SK-N-SH (cell line): ENCODE measurements around the gene TRHDE. TPM values are rescaled to one million over a fixed set of nuclear protein-coding genes. Genes with fewer than 3 reads are reported as not detected.

Experiments used
- CTCF ChIA-PET: fragments of 300-600, 350-600 bp; formaldehyde crosslinking; extraction: SDS; loops from one replicate; lab custom pipeline; 2021; lab: Yijun Ruan, JAX
- POLR2A ChIA-PET: fragments of 350-600 bp; sonication (Branson Sonifier 250); formaldehyde crosslinking; extraction: SDS; loops from one replicate; lab custom pipeline; 2020; ENCODE audit warnings: antibody characterized with exemption, inconsistent platforms; lab: Yijun Ruan, JAX
- DNase-seq: peaks from one replicate; pipeline ENCODE4 v3.0.0; 2012
- H2AFZ ChIP-seq: fragments of 200-600 bp; sonication (generic); 2 replicates; pipeline ENCODE4 v1.8.1; 2016; ENCODE audit warnings: antibody characterized with exemption, mild to moderate bottlenecking, low read depth
- H3F3A ChIP-seq: fragments of 200-600 bp; sonication (generic); replicated peaks from 2 replicates; pipeline ENCODE3; 2016; ENCODE audit warnings: antibody characterized with exemption, mild to moderate bottlenecking; ENCODE audit not compliant: insufficient read depth
- H3K27ac ChIP-seq, 2 experiments: fragments of 200-500 bp in 1 of 2; fragments of 200-600 bp in 1 of 2; sonication (Bioruptor generic) in 1 of 2; sonication (generic), shearing (Covaris generic) in 1 of 2; 2 replicates each; pipeline versions ENCODE4 v1.5.1 to v1.6.1; 2014 to 2016; ENCODE audit warnings: low read depth in 2 of 2, inconsistent platforms in 1 of 2, low read length in 1 of 2, mild to moderate bottlenecking in 1 of 2, mixed read lengths in 1 of 2
- H3K27me3 ChIP-seq: fragments of 200-600 bp; sonication (generic), shearing (Covaris generic); 2 replicates; pipeline ENCODE4 v1.6.1; 2016; ENCODE audit warnings: mixed run types; ENCODE audit not compliant: insufficient read depth
- H3K36me3 ChIP-seq, 2 experiments: fragments of 200-500 bp in 1 of 2; fragments of 200-600 bp in 1 of 2; sonication (Bioruptor generic) in 1 of 2; sonication (generic) in 1 of 2; replicated peaks in 1 of 2; 2 replicates each; pipeline versions ENCODE3 to v1.5.1; 2014 to 2016; ENCODE audit warnings: low read length in 1 of 2, mild to moderate bottlenecking in 1 of 2; ENCODE audit not compliant: insufficient read depth in 2 of 2, control insufficient read depth in 1 of 2
- H3K4me1 ChIP-seq, 2 experiments: fragments of 200-500 bp in 1 of 2; fragments of 200-600 bp in 1 of 2; sonication (Bioruptor generic) in 1 of 2; sonication (generic), shearing (Covaris generic) in 1 of 2; 2 replicates each; pipeline versions ENCODE4 v1.5.1 to v1.6.1; 2014 to 2016; ENCODE audit warnings: low read depth in 1 of 2, low read length in 1 of 2, mixed run types in 1 of 2; ENCODE audit not compliant: insufficient read depth in 2 of 2, control insufficient read depth in 1 of 2
- H3K4me2 ChIP-seq: fragments of 200-600 bp; sonication (generic), shearing (Covaris generic); 2 replicates; pipeline ENCODE4 v1.6.1; 2017; ENCODE audit warnings: mixed run types
- H3K4me3 ChIP-seq, 2 experiments: fragments of 200-500 bp in 1 of 2; fragments of 200-600 bp in 1 of 2; sonication (Bioruptor generic) in 1 of 2; sonication (generic), shearing (Covaris generic) in 1 of 2; 2 replicates each; pipeline versions ENCODE4 v1.5.1 to v1.8.1; 2014 to 2016; ENCODE audit warnings: low read depth in 2 of 2, inconsistent platforms in 1 of 2, low read length in 1 of 2, mild to moderate bottlenecking in 1 of 2, mixed read lengths in 1 of 2, moderate library complexity in 1 of 2
- H3K79me2 ChIP-seq: fragments of 200-600 bp; sonication (generic); 2 replicates; pipeline ENCODE4 v1.8.1; 2017; ENCODE audit warnings: mild to moderate bottlenecking; ENCODE audit not compliant: insufficient read depth
- H3K9ac ChIP-seq: fragments of 200-600 bp; sonication (generic); 2 replicates; pipeline ENCODE4 v1.6.1; 2017; ENCODE audit warnings: mixed run types
- H3K9me2 ChIP-seq: fragments of 200-600 bp; sonication (generic); 2 replicates; pipeline ENCODE4 v1.6.1; 2017; ENCODE audit warnings: mixed run types
- H3K9me3 ChIP-seq: fragments of 200-600 bp; sonication (generic); 2 replicates; pipeline ENCODE4 v1.6.1; 2017; ENCODE audit warnings: mixed run types, mild to moderate bottlenecking, moderate library complexity
- H4K20me1 ChIP-seq: fragments of 200-600 bp; sonication (generic); 2 replicates; pipeline ENCODE4 v1.6.1; 2017; ENCODE audit warnings: mild to moderate bottlenecking, mixed run types; ENCODE audit not compliant: insufficient read depth
- CHD2 ChIP-seq: fragments of 150-350 bp; IDR thresholded peaks from 2 replicates; pipeline ENCODE4 v1.6.1; 2018; ENCODE audit warnings: low read length; ENCODE audit not compliant: partially characterized antibody
- EP300 ChIP-seq, 2 experiments: IDR thresholded peaks; 2 replicates each; pipeline versions ENCODE4 v1.4.0 to v1.6.1; 2012; ENCODE audit warnings: borderline replicate concordance in 1 of 2, low read depth in 1 of 2, low read length in 1 of 2
- EZH2phosphoT487 ChIP-seq: fragments of 200-600 bp; sonication (generic); IDR thresholded peaks from 2 replicates; pipeline ENCODE4 v1.6.1; 2017; ENCODE audit warnings: low read depth, mixed run types, mild to moderate bottlenecking, antibody characterized with exemption, moderate library complexity, borderline replicate concordance
- FOSL2 ChIP-seq: IDR thresholded peaks from 2 replicates; pipeline ENCODE4 v1.4.0; 2012; ENCODE audit warnings: low read depth, mild to moderate bottlenecking, moderate library complexity, borderline replicate concordance
- FOXM1 ChIP-seq: IDR thresholded peaks from 2 replicates; pipeline ENCODE4 v1.4.0; 2012; ENCODE audit warnings: low read depth, mild to moderate bottlenecking
- GABPA ChIP-seq: IDR thresholded peaks from 2 replicates; pipeline ENCODE4 v1.4.0; 2012; ENCODE audit warnings: low read depth, mild to moderate bottlenecking
- IRF3 ChIP-seq: fragments of 150-350 bp; IDR thresholded peaks from 2 replicates; pipeline ENCODE4 v1.6.1; 2016; ENCODE audit warnings: mild to moderate bottlenecking, low read depth, low read length
- MEF2A ChIP-seq: IDR thresholded peaks from 2 replicates; pipeline ENCODE4 v1.4.0; 2012; ENCODE audit warnings: low read depth, borderline replicate concordance
- NRF1 ChIP-seq: IDR thresholded peaks from 2 replicates; pipeline ENCODE4 v1.6.1; 2012; ENCODE audit warnings: low read depth, mild to moderate bottlenecking, low read length
- PBX3 ChIP-seq: IDR thresholded peaks from 2 replicates; pipeline ENCODE4; 2012
- POLR2AphosphoS5 ChIP-seq: IDR thresholded peaks from 2 replicates; pipeline ENCODE4 v1.6.1; 2012; ENCODE audit warnings: low read depth, low read length
- REST ChIP-seq: IDR thresholded peaks from 2 replicates; pipeline ENCODE4 v1.6.1; 2012; ENCODE audit warnings: mild to moderate bottlenecking, low read depth, low read length, moderate library complexity
- RXRA ChIP-seq: IDR thresholded peaks from 2 replicates; pipeline ENCODE4 v1.4.0; 2012; ENCODE audit warnings: low read depth, mild to moderate bottlenecking, borderline replicate concordance
- SIN3A ChIP-seq: IDR thresholded peaks from 2 replicates; pipeline ENCODE4 v1.6.1; 2012; ENCODE audit warnings: low read depth, mild to moderate bottlenecking, low read length, moderate library complexity, borderline replicate concordance
- SMC3 ChIP-seq: IDR thresholded peaks from 2 replicates; pipeline ENCODE4 v1.6.1; 2012; ENCODE audit warnings: low read depth, low read length, improper control_type of control experiment
- TAF1 ChIP-seq: IDR thresholded peaks from 2 replicates; pipeline ENCODE4 v1.6.1; 2012; ENCODE audit warnings: low read depth, mild to moderate bottlenecking, low read length, moderate library complexity, borderline replicate concordance
- TCF12 ChIP-seq: IDR thresholded peaks from 2 replicates; pipeline ENCODE4 v1.4.0; 2012
- USF2 ChIP-seq: fragments of 150-350 bp; IDR thresholded peaks from 2 replicates; pipeline ENCODE4 v1.6.1; 2017; ENCODE audit warnings: antibody characterized with exemption, low read length, low read depth, borderline replicate concordance
- YY1 ChIP-seq: IDR thresholded peaks from 2 replicates; pipeline ENCODE4 v1.4.0; 2012; ENCODE audit warnings: low read depth, mild to moderate bottlenecking
- WGBS: methylation state at CpG from one replicate; pipeline ENCODE4 v1.1.6; 2017; ENCODE audit warnings: low lambda C conversion rate; 5-methylcytosine and 5-hydroxymethylcytosine counted together
- polyA plus RNA-seq, 3 experiments: library from polyadenylated mRNA; depleted of rRNA; stranded (reverse); fragments of >200 nt; gene quantifications; 2 replicates each; pipeline ENCODE4 v1.2.3, GENCODE V29; 2012

The TRHDE gene
- polyA plus RNA-seq, 1 of the 3 experiments (the other 2 are of a cell fraction) = 0.46 TPM

GRCh38 chr12:72612171-72612570 lies 340.0 kb downstream of the TRHDE start:
- no peaks in the 10 kb centered on the region for H3K27me3 ChIP-seq
- no peaks in the 10 kb centered on the region; a peak in 1 of 4 replicates for H3K4me1 ChIP-seq
- no peak overlapping the region for H3K4me3 ChIP-seq
- TF ChIP-seq YY1 = no peak
- TF ChIP-seq FOSL2 = no peak
- no peak for TF ChIP-seq EZH2phosphoT487
- no peak for TF ChIP-seq USF2
- TF ChIP-seq POLR2AphosphoS5 = no peak
- TF ChIP-seq GABPA = no peak
- TF ChIP-seq EP300 (IDR thresholded peaks at IDR 0.05; ENCODE audit: borderline replicate concordance in 1 of 2, low read depth in 1 of 2, low read length in 1 of 2) = no peak
- no peak for TF ChIP-seq MEF2A
- no peak for TF ChIP-seq REST
- TF ChIP-seq NRF1 = no peak
- TF ChIP-seq SIN3A = no peak
- TF ChIP-seq IRF3 = no peak
- no peak for TF ChIP-seq SMC3
- TF ChIP-seq TCF12 = no peak
- TF ChIP-seq TAF1 = no peak
- no peak for TF ChIP-seq CHD2
- TF ChIP-seq PBX3 = no peak
- TF ChIP-seq RXRA = no peak
- no peak for TF ChIP-seq FOXM1
- H3K36me3 ChIP-seq = no peaks in the 10 kb centered on the region
- POLR2A ChIA-PET = no interaction called here
- DNase-seq = no peak
- H4K20me1 ChIP-seq = no peaks in the 10 kb centered on the region
- WGBS = 37% methylated on average over 2 of the region's 2 CpGs
- no peaks in the 10 kb centered on the region for H3K79me2 ChIP-seq
- CTCF ChIA-PET = no interaction called here
- H3F3A ChIP-seq = no peaks in the 10 kb centered on the region
- H2AFZ ChIP-seq = no peak overlapping the region
- H3K9me3 ChIP-seq = no peaks in the 10 kb centered on the region
- no peak overlapping the region for H3K9ac ChIP-seq
- no peak overlapping the region for H3K27ac ChIP-seq
- no peaks in the 10 kb centered on the region for H3K9me2 ChIP-seq
- H3K4me2 ChIP-seq = no peak overlapping the region
